HCT116 (cell line): ENCODE data around the gene ADGRL3.

Source experiments
- CBX3 ChIP-seq: IDR thresholded peaks from 2 replicates; pipeline ENCODE4 v1.6.1; 2012; ENCODE audit warnings: low read depth
- CEBPB ChIP-seq: IDR thresholded peaks from 2 replicates; pipeline ENCODE4 v1.6.1; 2012; ENCODE audit warnings: low read depth
- CTCF ChIP-seq, 3 experiments: fragments of 200-600 bp in 1 of 3; sonication (generic) in 1 of 3; IDR thresholded peaks in 2 of 3; conservative IDR thresholded peaks in 1 of 3; 2 replicates each; pipeline ENCODE4 v1.5.1; 2012 to 2017; ENCODE audit warnings: low read depth in 2 of 3, low read length in 2 of 3, antibody characterized with exemption in 1 of 3, borderline replicate concordance in 1 of 3, control low read depth in 1 of 3, mild to moderate bottlenecking in 1 of 3, mixed read lengths in 1 of 3, mixed run types in 1 of 3, moderate library complexity in 1 of 3; ENCODE audit not compliant: insufficient read depth in 1 of 3
- ELF1 ChIP-seq: IDR thresholded peaks from 2 replicates; pipeline ENCODE4 v1.6.1; 2012; ENCODE audit warnings: low read depth, borderline replicate concordance
- EZH2 ChIP-seq: fragments of 200-600 bp; sonication (generic); IDR thresholded peaks from 2 replicates; pipeline ENCODE4 v1.6.1; 2017; ENCODE audit warnings: antibody characterized with exemption, mixed run types
- FOSL1 ChIP-seq: IDR thresholded peaks from 2 replicates; pipeline ENCODE4 v1.6.1; 2012; ENCODE audit warnings: low read depth
- JUND ChIP-seq: IDR thresholded peaks from 2 replicates; pipeline ENCODE4 v1.6.1; 2012
- MAX ChIP-seq: IDR thresholded peaks from 2 replicates; pipeline ENCODE4 v1.6.1; 2012
- POLR2A ChIP-seq: IDR thresholded peaks from 2 replicates; pipeline ENCODE4 v1.7.0; 2011; ENCODE audit warnings: borderline replicate concordance; ENCODE audit not compliant: insufficient read depth, insufficient read length; ENCODE audit errors: extremely low read depth
- POLR2AphosphoS5 ChIP-seq: IDR thresholded peaks from 2 replicates; pipeline ENCODE4 v1.6.1; 2011; ENCODE audit warnings: mild to moderate bottlenecking, low read depth, low read length, moderate library complexity
- REST ChIP-seq: IDR thresholded peaks from 2 replicates; pipeline ENCODE4 v1.6.1; 2012; ENCODE audit warnings: low read depth
- SIN3A ChIP-seq: IDR thresholded peaks from 2 replicates; pipeline ENCODE4 v1.6.1; 2012; ENCODE audit warnings: low read depth
- YY1 ChIP-seq: IDR thresholded peaks from 2 replicates; pipeline ENCODE4 v1.6.1; 2011; ENCODE audit warnings: low read length, low read depth, moderate library complexity, mild to moderate bottlenecking; ENCODE audit not compliant: insufficient replicate concordance; ENCODE audit errors: extremely low read depth
- ZNF274 ChIP-seq: fragments of 200-500 bp; sonication (Bioruptor generic); IDR thresholded peaks from 2 replicates; pipeline ENCODE4 v1.6.1; 2014; ENCODE audit warnings: mild to moderate bottlenecking, low read depth, low read length, inconsistent platforms

- TF ChIP-seq ZNF274 (no peak), CTCF (IDR thresholded peaks at IDR 0.05 in 2 of 3, conservative IDR thresholded peaks at IDR 0.05 in 1 of 3; ENCODE audit: borderline replicate concordance in 1 of 3, insufficient read depth in 1 of 3, low read depth in 2 of 3, low read length in 2 of 3) (no peak), EZH2 (no peak), POLR2AphosphoS5 (no peak), ELF1 (no peak), SIN3A (no peak), REST (no peak), JUND (no peak), POLR2A (no peak), YY1 (no peak), CEBPB (no peak), CBX3 (no peak), FOSL1 (no peak), MAX (no peak)
Observed at GRCh38 chr4:61462451-61463326, 262.6 kb downstream of the ADGRL3 start.
